Neuron (in vitro differentiated cells): ENCODE data around the gene MPV17.
"Not testable (repeated sequence)": the region's sequence is repeated elsewhere in the genome, so short reads cannot be mapped to it uniquely, and the experiment has no call there.

ENCODE experiments used
- H2AFZ ChIP-seq: one replicate; pipeline ENCODE4 v1.6.1; 2013; ENCODE audit warnings: low read depth, mild to moderate bottlenecking, inconsistent platforms, low read length, moderate library complexity
- H3K27me3 ChIP-seq: one replicate; pipeline ENCODE4 v1.6.1; 2013; ENCODE audit warnings: low read length; ENCODE audit not compliant: insufficient read depth
- H3K36me3 ChIP-seq: one replicate; pipeline ENCODE4 v1.6.1; 2013; ENCODE audit warnings: low read length; ENCODE audit not compliant: insufficient read depth
- H3K4me1 ChIP-seq: one replicate; pipeline ENCODE4 v1.6.1; 2013; ENCODE audit warnings: low read length; ENCODE audit not compliant: insufficient read depth
- H3K4me3 ChIP-seq: 2 replicates; pipeline ENCODE4 v1.5.1; 2013; ENCODE audit warnings: mild to moderate bottlenecking, low read length, moderate library complexity
- H3K9me3 ChIP-seq: one replicate; pipeline ENCODE4 v1.6.1; 2013; ENCODE audit warnings: low read length

The MPV17 gene

GRCh38 chr2:27280826-27281225 lies 42.1 kb downstream of the MPV17 start:
- peaks cover 59% of the 10 kb centered on the region for H3K27me3 ChIP-seq
- H3K9me3 ChIP-seq, result no peaks in the 10 kb centered on the region
- H2AFZ ChIP-seq, result no peak overlapping the region
- no peaks in the 10 kb centered on the region for H3K36me3 ChIP-seq
- H3K4me3 ChIP-seq, result no peak overlapping the region
- H3K4me1 ChIP-seq, result peaks cover 2% of the 10 kb centered on the region

- H3K36me3 ChIP-seq, result no peaks in the 10 kb centered on the region
- H2AFZ ChIP-seq, result no peak overlapping the region
- H3K9me3 ChIP-seq, result no peaks in the 10 kb centered on the region
- H3K4me1 ChIP-seq, result peaks cover 2% of the 10 kb centered on the region
- peaks cover 50% of the 10 kb centered on the region for H3K27me3 ChIP-seq
- H3K4me3 ChIP-seq, result no peak overlapping the region
These were observed 44.9 kb downstream of the MPV17 start for GRCh38 chr2:27278010-27278409.

GRCh38 chr2:27275211-27276150 lies 47.4 kb downstream of the MPV17 start, which contains the start of gene DNAJC5G:
Gene DNAJC5G (plus strand): TSS chr2:27275433. CDS start chr2:27276729, 1,296 bp downstream.
- Histone ChIP-seq H3K4me1 (no peaks in the 10 kb centered on the region), H3K36me3 (no peaks in the 10 kb centered on the region), H3K4me3 (no peak within 1 kb of the TSS), H3K27me3 (peaks cover 44% of the 10 kb centered on the region), H3K9me3 (no peaks in the 10 kb centered on the region), H2AFZ (no peak within 1 kb of the TSS)

GRCh38 chr2:27272537-27273522 lies 50.1 kb downstream of the MPV17 start:
- H3K4me3 ChIP-seq, H3K9me3 ChIP-seq, H3K4me1 ChIP-seq, H3K36me3 ChIP-seq, H2AFZ ChIP-seq: not testable (repeated sequence)
- peaks cover 58% of the 10 kb centered on the region for H3K27me3 ChIP-seq

GRCh38 chr2:27271631-27272340 lies 51.1 kb downstream of the MPV17 start:
- H3K36me3 ChIP-seq, result no peaks in the 10 kb centered on the region
- no peaks in the 10 kb centered on the region for H3K4me1 ChIP-seq
- peaks cover 62% of the 10 kb centered on the region for H3K27me3 ChIP-seq
- no peak overlapping the region for H3K4me3 ChIP-seq
- H3K9me3 ChIP-seq, result no peaks in the 10 kb centered on the region
- H2AFZ ChIP-seq, result no peak overlapping the region

GRCh38 chr2:27270670-27271069 lies 52.2 kb downstream of the MPV17 start:
- no peak overlapping the region for H2AFZ ChIP-seq
- no peaks in the 10 kb centered on the region for H3K9me3 ChIP-seq
- H3K4me3 ChIP-seq, result no peak overlapping the region
- no peaks in the 10 kb centered on the region for H3K4me1 ChIP-seq
- no peaks in the 10 kb centered on the region for H3K36me3 ChIP-seq
- peaks cover 65% of the 10 kb centered on the region for H3K27me3 ChIP-seq

GRCh38 chr2:27270131-27270530 lies 52.8 kb downstream of the MPV17 start:
- H2AFZ ChIP-seq, result no peak overlapping the region
- no peaks in the 10 kb centered on the region for H3K4me1 ChIP-seq
- H3K36me3 ChIP-seq, result no peaks in the 10 kb centered on the region
- H3K27me3 ChIP-seq, result peaks cover 65% of the 10 kb centered on the region
- no peaks in the 10 kb centered on the region for H3K9me3 ChIP-seq
- H3K4me3 ChIP-seq, result no peak overlapping the region

GRCh38 chr2:27268296-27268695 lies 54.6 kb downstream of the MPV17 start:
- Histone ChIP-seq H3K27me3 (peaks cover 75% of the 10 kb centered on the region), H3K4me1 (peaks cover 11% of the 10 kb centered on the region)
- not testable (repeated sequence) for H3K9me3 ChIP-seq, H2AFZ ChIP-seq, H3K36me3 ChIP-seq, H3K4me3 ChIP-seq

- Histone ChIP-seq H3K4me1 (peaks cover 14% of the 10 kb centered on the region), H3K36me3 (no peaks in the 10 kb centered on the region), H3K4me3 (no peak overlapping the region), H3K27me3 (peaks cover 80% of the 10 kb centered on the region), H3K9me3 (no peaks in the 10 kb centered on the region), H2AFZ (no peak overlapping the region)
These were observed 57.4 kb downstream of the MPV17 start for GRCh38 chr2:27265536-27265870.

GRCh38 chr2:27264753-27265535 lies 58.0 kb downstream of the MPV17 start:
- peak overlapping the region; percentile 40 for H3K4me3 ChIP-seq

GRCh38 chr2:27264253-27264752 lies 58.6 kb downstream of the MPV17 start:
- Histone ChIP-seq H3K27me3 (peaks cover 82% of the 10 kb centered on the region), H3K4me3 (peak overlapping the region; percentile 40), H3K4me1 (peaks cover 14% of the 10 kb centered on the region), H3K36me3 (no peaks in the 10 kb centered on the region), H3K9me3 (no peaks in the 10 kb centered on the region), H2AFZ (peak overlapping the region; percentile 64)

More at GRCh38 chr2:27264753-27265535, 58.0 kb downstream of the MPV17 start:
- Histone ChIP-seq H3K36me3 (no peaks in the 10 kb centered on the region), H3K4me1 (peaks cover 14% of the 10 kb centered on the region), H3K27me3 (peaks cover 81% of the 10 kb centered on the region), H2AFZ (peak overlapping the region; percentile 64), H3K9me3 (no peaks in the 10 kb centered on the region)
